ENCODE data around the gene ZNF565. TPM values are rescaled to one million over a fixed set of nuclear protein-coding genes. Genes with fewer than 3 reads are reported as not detected.

The ZNF565 gene
- polyA plus RNA-seq, 1 experiment = 3.4 TPM

DNA sequence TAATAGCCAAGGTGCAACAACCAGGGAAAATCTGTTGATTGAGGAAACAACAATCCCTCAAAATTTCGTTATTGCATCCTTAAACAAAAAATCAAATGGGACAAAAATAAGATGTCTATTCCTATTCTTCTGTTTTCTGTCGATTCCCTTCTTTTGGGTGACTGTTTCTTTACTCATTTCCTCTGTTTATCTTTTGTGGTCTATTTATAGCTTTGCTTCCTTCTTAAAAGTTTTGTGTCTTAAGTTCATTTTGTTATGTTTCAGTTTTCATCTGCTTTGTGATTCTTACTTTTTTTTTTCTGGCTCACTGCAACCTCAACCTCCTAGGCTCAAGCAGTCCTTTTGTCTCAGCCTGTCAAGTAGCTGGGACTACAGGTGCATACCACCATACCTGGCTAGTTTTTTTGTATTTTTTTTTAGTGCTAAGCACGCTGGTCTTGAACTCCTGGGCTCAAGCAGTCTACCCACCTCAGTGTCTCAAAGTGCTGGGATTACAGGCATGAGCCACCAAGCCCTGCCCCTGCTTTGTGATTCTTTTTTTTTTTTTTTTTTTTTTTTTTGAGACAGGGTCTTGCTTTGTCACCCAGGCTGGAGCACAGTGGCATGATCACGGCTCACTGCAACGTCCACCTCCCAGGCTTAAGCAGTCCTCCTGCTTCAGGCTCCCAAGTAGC lies 10.9 kb upstream of the ZNF565 start:
- TF ChIP-seq, protein P1, sequence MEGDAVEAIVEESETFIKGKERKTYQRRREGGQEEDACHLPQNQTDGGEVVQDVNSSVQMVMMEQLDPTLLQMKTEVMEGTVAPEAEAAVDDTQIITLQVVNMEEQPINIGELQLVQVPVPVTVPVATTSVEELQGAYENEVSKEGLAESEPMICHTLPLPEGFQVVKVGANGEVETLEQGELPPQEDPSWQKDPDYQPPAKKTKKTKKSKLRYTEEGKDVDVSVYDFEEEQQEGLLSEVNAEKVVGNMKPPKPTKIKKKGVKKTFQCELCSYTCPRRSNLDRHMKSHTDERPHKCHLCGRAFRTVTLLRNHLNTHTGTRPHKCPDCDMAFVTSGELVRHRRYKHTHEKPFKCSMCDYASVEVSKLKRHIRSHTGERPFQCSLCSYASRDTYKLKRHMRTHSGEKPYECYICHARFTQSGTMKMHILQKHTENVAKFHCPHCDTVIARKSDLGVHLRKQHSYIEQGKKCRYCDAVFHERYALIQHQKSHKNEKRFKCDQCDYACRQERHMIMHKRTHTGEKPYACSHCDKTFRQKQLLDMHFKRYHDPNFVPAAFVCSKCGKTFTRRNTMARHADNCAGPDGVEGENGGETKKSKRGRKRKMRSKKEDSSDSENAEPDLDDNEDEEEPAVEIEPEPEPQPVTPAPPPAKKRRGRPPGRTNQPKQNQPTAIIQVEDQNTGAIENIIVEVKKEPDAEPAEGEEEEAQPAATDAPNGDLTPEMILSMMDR (IDR thresholded peaks at IDR 0.05; ENCODE audit: low read depth, low read length) = no peak
- no peaks in the 10 kb centered on the region for H3K27me3 ChIP-seq (ENCODE audit: control insufficient read depth, insufficient read depth, low read length)
- DNase-seq (ENCODE audit: low read depth, low spot score) = peak; percentile 23
- peak overlapping the region; percentile 35 for H3K4me3 ChIP-seq (ENCODE audit: low read depth, low read length)
- H3K9me3 ChIP-seq (ENCODE audit: control insufficient read depth, insufficient read depth, low read length) = peaks cover 29% of the 10 kb centered on the region
- POLR2A ChIA-PET = interaction anchor here (0.6 to 0.7 kb wide), 2 partner anchors 142 to 1177 kb away, joined by 3 to 7 read pairs; no protein-coding TSS in a partner anchor
- CTCF ChIA-PET = interaction anchor here (0.5 kb wide), 1 partner anchor 182 kb away, joined by 3 read pairs; no protein-coding TSS in a partner anchor
- peak overlapping the region; percentile 34 for H3K27ac ChIP-seq (ENCODE audit: low read depth, low read length)

DNA sequence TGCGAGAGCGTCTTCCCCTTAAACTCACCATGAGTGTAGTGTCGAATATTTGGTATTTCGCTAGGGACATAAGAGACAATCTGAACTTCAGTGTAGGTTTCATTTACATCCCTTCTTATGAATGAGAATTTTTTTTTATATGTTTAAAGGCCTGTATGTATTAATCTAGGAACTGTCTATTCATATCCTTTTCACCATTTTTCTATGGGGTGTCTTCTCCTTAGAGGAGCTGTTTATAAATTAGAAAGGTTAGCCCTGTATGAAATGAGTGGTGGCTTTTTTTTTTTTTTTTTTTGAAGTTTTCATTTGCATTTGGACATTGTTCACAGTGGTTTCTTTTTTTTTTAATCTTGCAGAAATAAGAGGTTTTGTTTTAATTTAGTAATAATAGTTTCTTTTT lies 8.0 kb upstream of the ZNF565 start:
- peaks cover 23% of the 10 kb centered on the region for H3K9me3 ChIP-seq (ENCODE audit: control insufficient read depth, insufficient read depth, low read length)
- no peak for DNase-seq (ENCODE audit: low read depth, low spot score)
- POLR2A ChIA-PET = no interaction called here
- H3K27ac ChIP-seq (ENCODE audit: low read depth, low read length) = no peak overlapping the region
- TF ChIP-seq, protein P1 (IDR thresholded peaks at IDR 0.05; ENCODE audit: low read depth, low read length) = no peak
- CTCF ChIA-PET = interaction anchor here (0.6 kb wide), 1 partner anchor 19 kb away, joined by 3 read pairs; no protein-coding TSS in a partner anchor
- no peaks in the 10 kb centered on the region for H3K27me3 ChIP-seq (ENCODE audit: control insufficient read depth, insufficient read depth, low read length)
- H3K4me3 ChIP-seq (ENCODE audit: low read depth, low read length) = no peak overlapping the region

DNA sequence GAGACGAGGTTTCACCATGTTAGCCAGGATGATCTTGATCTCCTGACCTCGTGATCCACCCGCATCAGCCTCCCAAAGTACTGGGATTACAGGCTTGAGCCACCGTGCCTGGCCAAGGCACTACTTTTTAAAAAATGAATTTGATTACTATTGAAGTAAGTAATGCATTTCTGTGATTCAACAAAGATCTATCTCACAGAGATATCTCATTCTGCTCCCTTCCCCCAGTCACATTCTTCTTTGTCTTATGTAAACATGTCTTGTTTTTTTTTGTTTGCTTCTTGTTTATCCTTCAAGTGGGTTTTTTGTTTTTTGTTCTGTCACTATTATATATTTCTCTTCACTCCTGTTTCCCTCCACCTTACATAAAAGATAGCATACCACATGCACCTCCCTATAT lies 7.0 kb upstream of the ZNF565 start:
- no peaks in the 10 kb centered on the region for H3K27me3 ChIP-seq (ENCODE audit: control insufficient read depth, insufficient read depth, low read length)

DNA sequence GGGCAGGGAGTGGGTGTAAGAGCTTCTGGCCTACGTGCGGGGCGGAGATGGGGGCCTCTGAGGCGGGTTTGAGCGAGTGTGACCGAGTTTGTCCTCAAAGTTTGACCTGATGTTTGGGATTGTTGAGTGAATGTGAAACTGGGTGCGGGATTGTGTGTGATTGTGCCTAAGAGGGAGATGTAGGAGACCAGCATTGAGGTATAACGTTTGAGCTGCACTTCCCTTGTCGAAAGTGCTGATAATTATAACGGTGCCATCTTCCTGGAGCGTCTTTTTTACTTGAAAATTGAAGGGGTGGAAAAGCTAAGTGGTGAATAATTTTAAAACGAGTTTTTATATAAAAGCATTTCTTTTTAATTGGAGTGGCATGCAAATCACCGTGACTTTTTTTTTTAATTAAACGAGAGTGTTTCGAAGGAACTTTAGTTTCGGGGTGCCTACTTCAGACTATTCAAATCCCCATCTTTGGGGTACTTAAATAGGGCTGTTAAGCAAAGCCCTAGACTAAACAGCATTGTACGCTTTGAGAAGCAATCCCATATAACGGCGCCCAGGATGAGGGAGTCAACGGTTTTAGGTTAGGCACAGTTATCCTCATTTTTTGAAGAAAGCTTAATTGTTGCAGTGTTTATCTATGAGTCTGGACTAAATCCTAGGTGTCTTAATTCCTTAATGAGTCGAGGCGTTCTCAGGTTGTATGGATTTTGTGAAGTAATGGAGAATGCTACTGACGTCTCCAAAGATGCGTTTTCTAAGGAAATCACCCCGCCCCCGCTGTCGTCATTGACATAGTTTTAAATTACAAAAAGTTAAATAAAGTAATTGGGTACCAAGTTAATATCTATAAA lies 1.0 kb upstream of the ZNF565 start:
- ChIA-PET CTCF (interaction anchor here (0.6 to 1.3 kb wide), 2 partner anchors 87 to 88 kb away, joined by 3 to 4 read pairs; no protein-coding TSS in a partner anchor), POLR2A (interaction anchor here (0.6 to 1.3 kb wide), 2 partner anchors 9 to 634 kb away, joined by 3 read pairs; no protein-coding TSS in a partner anchor)
- DNase-seq (ENCODE audit: low read depth, low spot score) = no peak

More for the DNA sequence above, 7.0 kb upstream of the ZNF565 start:
- DNase-seq (ENCODE audit: low read depth, low spot score) = no peak
- POLR2A ChIA-PET = no interaction called here
- CTCF ChIA-PET = no interaction called here
- H3K9me3 ChIP-seq (ENCODE audit: control insufficient read depth, insufficient read depth, low read length) = peaks cover 20% of the 10 kb centered on the region
- TF ChIP-seq, protein P1 (IDR thresholded peaks at IDR 0.05; ENCODE audit: low read depth, low read length) = no peak
- no peak overlapping the region for H3K4me3 ChIP-seq (ENCODE audit: low read depth, low read length)
- no peak overlapping the region for H3K27ac ChIP-seq (ENCODE audit: low read depth, low read length)

More for the DNA sequence above, 1.0 kb upstream of the ZNF565 start:
- H3K27ac ChIP-seq (ENCODE audit: low read depth, low read length) = peak overlapping the region; percentile 98
- peaks cover 15% of the 10 kb centered on the region for H3K9me3 ChIP-seq (ENCODE audit: control insufficient read depth, insufficient read depth, low read length)
- no peaks in the 10 kb centered on the region for H3K27me3 ChIP-seq (ENCODE audit: control insufficient read depth, insufficient read depth, low read length)
- TF ChIP-seq, protein P1 (IDR thresholded peaks at IDR 0.05; ENCODE audit: low read depth, low read length) = no peak
- H3K4me3 ChIP-seq (ENCODE audit: low read depth, low read length) = peak overlapping the region; percentile 96

All from AG04450 (cell line).